HG02678 (cell line): ENCODE results near the gene RGS19.

Source experiments
- ATAC-seq: cut with Tn5 transposase; IDR thresholded peaks from one replicate; pipeline ENCODE4 v1.9.1; 2021; ENCODE audit warnings: mild to moderate bottlenecking, moderate library complexity; ENCODE audit not compliant: unreplicated experiment

Gene RGS19

GRCh38 chr20:64065062-64065973 is 14.0 kb downstream of the RGS19 start:
- no peak for ATAC-seq

- no peak for ATAC-seq
Observed at GRCh38 chr20:64064145-64064698, 15.1 kb downstream of the RGS19 start.

- no peak for ATAC-seq
Observed at GRCh38 chr20:64063389-64064144, 15.8 kb downstream of the RGS19 start.

GRCh38 chr20:64062596-64063388 is 16.5 kb downstream of the RGS19 start, which contains the start of gene TCEA2:
Gene TCEA2 (plus strand): TSS chr20:64063198. CDS start chr20:64063313, 115 bp downstream.
- peak; percentile 87 for ATAC-seq

GRCh38 chr20:64062276-64062595 is 17.1 kb downstream of the RGS19 start:
- no peak for ATAC-seq

GRCh38 chr20:64058536-64058935 is 20.8 kb downstream of the RGS19 start:
- no peak for ATAC-seq

GRCh38 chr20:64057628-64058498 is 21.5 kb downstream of the RGS19 start:
- no peak for ATAC-seq

GRCh38 chr20:64056889-64057627 is 22.3 kb downstream of the RGS19 start:
- ATAC-seq, result no peak

- ATAC-seq, result no peak
Observed at GRCh38 chr20:64056639-64056888, 22.8 kb downstream of the RGS19 start.

- no peak for ATAC-seq
Observed at GRCh38 chr20:64055893-64056638, 23.3 kb downstream of the RGS19 start.

- no peak for ATAC-seq
Observed at GRCh38 chr20:64055396-64055892, 23.9 kb downstream of the RGS19 start.

- ATAC-seq, result no peak
Observed at GRCh38 chr20:64053841-64054661, 25.3 kb downstream of the RGS19 start.

GRCh38 chr20:64052987-64053840 is 26.1 kb downstream of the RGS19 start:
- ATAC-seq, result no peak

- no peak for ATAC-seq
Observed at GRCh38 chr20:64052326-64052722, 27.0 kb downstream of the RGS19 start.

- no peak for ATAC-seq
Observed at GRCh38 chr20:64051561-64052325, 27.6 kb downstream of the RGS19 start.

- no peak for ATAC-seq
Observed at GRCh38 chr20:64051033-64051452, 28.3 kb downstream of the RGS19 start.
